ENCODE results near the gene CTIF. TPM values are rescaled to one million over a fixed set of nuclear protein-coding genes. Genes with fewer than 3 reads are reported as not detected.

Gene CTIF
- total RNA-seq, 1 donor from 2014 or later = 48.5 TPM

GRCh38 chr18:48658721-48659120 is 119.9 kb downstream of the CTIF start:
- TF ChIP-seq CTCF (conservative IDR thresholded peaks at IDR 0.05) = no peak
- H3K27me3 Mint-ChIP-seq = no peaks in the 10 kb centered on the region
- peaks cover 42% of the 10 kb centered on the region for H3K4me1 Mint-ChIP-seq (ENCODE audit: unreplicated experiment)
- H3K27ac Mint-ChIP-seq = no peak overlapping the region
- no peak overlapping the region for H3K4me3 Mint-ChIP-seq
- DNase-seq (ENCODE audit: extremely low spot score, unreplicated experiment) = no peak
- peaks cover 4% of the 10 kb centered on the region for H3K36me3 Mint-ChIP-seq
- H3K9me3 Mint-ChIP-seq = no peaks in the 10 kb centered on the region

GRCh38 chr18:48659188-48660009 is 120.6 kb downstream of the CTIF start:
- H3K9me3 Mint-ChIP-seq = no peaks in the 10 kb centered on the region
- TF ChIP-seq CTCF (conservative IDR thresholded peaks at IDR 0.05) = no peak

DNA sequence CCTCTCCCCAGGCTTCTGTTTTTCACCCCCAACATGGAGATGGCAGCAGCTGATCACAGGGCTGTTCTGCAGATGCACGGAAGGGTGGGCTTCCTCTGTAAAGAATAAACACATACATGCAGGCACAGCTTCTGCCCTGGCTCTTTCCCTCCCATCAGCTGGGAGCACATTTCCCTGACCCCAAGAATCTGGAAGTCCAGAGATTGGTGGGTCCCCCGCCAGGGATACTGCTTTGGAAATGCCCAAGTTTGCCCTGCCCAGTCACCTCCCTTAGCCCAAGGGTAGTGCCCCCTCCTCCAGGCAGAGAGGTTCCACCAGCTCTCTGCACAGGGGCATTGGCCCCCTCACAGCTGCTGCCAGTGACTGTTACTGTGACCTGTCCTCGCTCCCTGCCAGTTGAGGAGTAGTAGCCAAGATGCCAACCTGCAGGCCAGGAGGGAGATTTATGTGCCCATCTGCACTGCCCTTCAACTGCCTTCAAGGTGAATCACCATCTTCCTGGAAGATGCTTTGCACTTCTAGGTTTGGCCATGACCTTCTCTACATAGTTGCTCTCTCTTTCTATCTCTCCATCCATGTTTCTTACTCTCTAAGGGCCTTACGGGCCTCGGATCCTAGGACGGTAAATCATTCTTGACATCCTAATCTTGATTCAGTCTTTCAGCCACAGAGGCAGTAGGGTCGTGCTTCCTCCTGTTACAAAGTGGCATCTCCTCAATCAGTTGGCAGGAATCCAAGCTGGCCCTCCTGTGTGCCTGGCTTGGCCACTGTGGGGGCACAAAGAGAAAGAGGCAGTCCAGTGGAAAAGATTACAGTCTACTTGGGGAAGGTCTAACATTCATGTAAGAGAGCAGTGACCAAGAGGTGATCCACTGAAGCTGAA is 121.8 kb downstream of the CTIF start:
- H3K27me3 Mint-ChIP-seq = no peaks in the 10 kb centered on the region
- H3K9me3 Mint-ChIP-seq = no peaks in the 10 kb centered on the region
- TF ChIP-seq CTCF (conservative IDR thresholded peaks at IDR 0.05) = no peak
- no peak for DNase-seq (ENCODE audit: extremely low spot score, unreplicated experiment)
- peaks cover 8% of the 10 kb centered on the region for H3K36me3 Mint-ChIP-seq
- peaks cover 40% of the 10 kb centered on the region for H3K4me1 Mint-ChIP-seq (ENCODE audit: unreplicated experiment)
- peak overlapping the region; percentile 86 for H3K27ac Mint-ChIP-seq
- peak overlapping the region; percentile 50 for H3K4me3 Mint-ChIP-seq

More at GRCh38 chr18:48659188-48660009, 120.6 kb downstream of the CTIF start:
- H3K4me3 Mint-ChIP-seq = no peak overlapping the region
- peaks cover 4% of the 10 kb centered on the region for H3K36me3 Mint-ChIP-seq
- H3K27ac Mint-ChIP-seq = no peak overlapping the region
- DNase-seq (ENCODE audit: extremely low spot score, unreplicated experiment) = no peak
- H3K4me1 Mint-ChIP-seq (ENCODE audit: unreplicated experiment) = peaks cover 42% of the 10 kb centered on the region
- H3K27me3 Mint-ChIP-seq = no peaks in the 10 kb centered on the region

GRCh38 chr18:48661421-48661820 is 122.6 kb downstream of the CTIF start:
- Mint-ChIP-seq H3K27me3 (no peaks in the 10 kb centered on the region), H3K36me3 (peaks cover 17% of the 10 kb centered on the region), H3K27ac (peak overlapping the region; percentile 86), H3K4me1 (ENCODE audit: unreplicated experiment) (peaks cover 32% of the 10 kb centered on the region), H3K4me3 (peak overlapping the region; percentile 50), H3K9me3 (no peaks in the 10 kb centered on the region)
- TF ChIP-seq CTCF (conservative IDR thresholded peaks at IDR 0.05) = no peak
- no peak for DNase-seq (ENCODE audit: extremely low spot score, unreplicated experiment)

DNA sequence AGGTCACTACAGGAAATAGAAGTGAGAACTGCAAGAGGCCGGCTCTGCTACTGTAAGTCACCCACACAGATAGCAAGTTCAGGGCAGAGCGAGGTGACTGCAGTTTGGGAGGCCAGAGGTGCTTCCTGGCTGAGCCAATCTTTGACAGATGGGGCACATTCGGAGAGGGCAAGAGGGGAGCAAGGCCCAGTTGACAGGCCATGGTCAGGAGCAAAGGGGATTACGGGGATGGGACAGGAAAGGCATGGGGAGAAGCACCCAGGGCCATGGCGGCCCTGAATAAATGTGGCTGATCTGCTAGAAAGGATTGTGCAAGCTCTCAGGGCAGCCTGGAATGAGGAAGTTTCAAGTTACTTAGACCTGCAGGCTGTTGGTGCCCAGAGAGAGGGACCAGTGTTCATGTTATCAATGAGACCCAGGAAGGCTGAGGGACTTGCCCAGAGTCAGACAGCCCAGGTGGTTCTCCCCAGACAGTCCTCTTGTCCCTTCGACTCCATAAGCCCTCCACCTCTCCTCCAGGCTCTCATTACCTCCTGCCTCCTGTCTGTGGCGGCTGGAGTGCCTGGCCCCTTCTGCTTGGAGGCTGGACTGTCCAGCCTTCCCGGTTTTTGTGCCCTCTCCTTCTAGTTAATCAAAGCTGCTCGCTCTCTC is 123.3 kb downstream of the CTIF start:
- Mint-ChIP-seq H3K9me3 (no peaks in the 10 kb centered on the region), H3K4me1 (ENCODE audit: unreplicated experiment) (peaks cover 27% of the 10 kb centered on the region), H3K27ac (peak overlapping the region; percentile 86), H3K36me3 (peaks cover 18% of the 10 kb centered on the region), H3K27me3 (no peaks in the 10 kb centered on the region), H3K4me3 (peak overlapping the region; percentile 67)
- no peak for TF ChIP-seq CTCF (conservative IDR thresholded peaks at IDR 0.05)
- DNase-seq (ENCODE audit: extremely low spot score, unreplicated experiment) = no peak
